Measurements from ENCODE around the gene USP54. TPM values are rescaled to one million over a fixed set of nuclear protein-coding genes. Genes with fewer than 3 reads are reported as not detected.

The USP54 gene
- total and polyA plus RNA-seq, 2 of the 13 experiments (the other 11 are each of a cell fraction or from before 2014, with no cell fraction given): 18.1 to 25.0 TPM

DNA sequence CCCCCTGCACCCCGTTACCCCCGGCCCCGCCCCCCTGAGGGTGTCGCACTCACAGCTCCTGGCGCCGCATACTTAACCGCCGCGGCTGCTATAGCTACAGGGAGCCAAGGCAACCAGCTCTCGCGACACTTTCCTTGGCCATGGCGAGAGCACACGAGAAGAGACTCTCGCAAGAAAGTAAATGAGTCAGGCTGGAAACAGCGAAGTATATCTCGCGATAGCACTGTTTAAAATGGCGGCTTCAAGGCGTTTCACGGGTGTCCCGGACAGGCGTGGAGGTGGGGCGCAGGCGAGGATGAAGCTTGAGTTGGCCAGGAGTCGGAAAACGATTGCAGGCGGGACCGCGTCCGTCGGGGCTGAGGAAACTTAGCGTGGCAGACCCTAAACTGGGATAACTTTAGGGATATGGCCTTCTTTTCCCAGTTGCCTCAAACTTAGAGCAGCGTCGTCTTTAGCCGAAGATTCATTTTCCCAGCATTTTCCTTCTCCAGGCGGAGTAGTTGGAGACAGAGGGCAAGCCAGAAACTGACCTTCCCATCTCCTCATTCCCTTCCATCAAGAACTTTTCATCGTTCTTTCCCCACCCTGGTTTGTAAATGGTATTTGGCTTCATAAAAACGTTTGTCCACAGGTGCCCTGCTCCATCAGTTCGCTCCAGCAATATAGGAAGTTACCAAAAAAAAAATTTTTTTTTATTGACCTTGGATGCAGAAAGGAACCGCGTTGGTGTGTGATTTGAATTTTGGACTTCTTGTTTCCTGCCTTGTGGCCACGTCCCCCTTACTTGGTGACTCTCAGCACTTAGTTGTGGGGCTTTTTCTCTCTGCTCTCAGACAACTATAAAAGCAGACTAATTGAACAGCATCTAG lies 35.0 kb upstream of the USP54 start (continued):
- TF ChIP-seq YEATS4 (CRISPR knock-in tag; IDR thresholded peaks at IDR 0.05; ENCODE audit: borderline replicate concordance) (no peak), SNAI1 (CRISPR knock-in tag; IDR thresholded peaks at IDR 0.05; ENCODE audit: borderline replicate concordance) (0 out of 2 replicates have a peak, but pooled peaks have one; percentile 5), ZNF101 (CRISPR knock-in tag; IDR thresholded peaks at IDR 0.05; ENCODE audit: borderline replicate concordance, low read depth) (no peak), HOXA3 (CRISPR knock-in tag; IDR thresholded peaks at IDR 0.05) (peak; percentile 95), ZNF274 (CRISPR knock-in tag; IDR thresholded peaks at IDR 0.05) (peak; percentile 76; the same call in 1 of the 2 replicates), SRSF1 (optimal IDR thresholded peaks at IDR 0.05; ENCODE audit: low read depth, low read length) (peak; percentile 54), TAF15 (IDR thresholded peaks at IDR 0.05; ENCODE audit: low read depth, low read length, poor library complexity, severe bottlenecking) (no peak), KDM3A (CRISPR knock-in tag; IDR thresholded peaks at IDR 0.05; ENCODE audit: low read depth) (no peak), SPEN (CRISPR knock-in tag; IDR thresholded peaks at IDR 0.05; ENCODE audit: low read depth) (peak; percentile 78), HMGXB4 (CRISPR knock-in tag; IDR thresholded peaks at IDR 0.05; ENCODE audit: borderline replicate concordance in 1 of 2, low read depth in 1 of 2) (peak in 1 of 2 experiments; percentile 40; a peak in 2 of 4 replicates), ZNF335 (CRISPR knock-in tag; IDR thresholded peaks at IDR 0.05) (no peak), LBX2 (CRISPR knock-in tag; IDR thresholded peaks at IDR 0.05; ENCODE audit: borderline replicate concordance) (no peak), ZNF772 (CRISPR knock-in tag; IDR thresholded peaks at IDR 0.05) (0 out of 2 replicates have a peak, but pooled peaks have one; percentile 16), SP5 (CRISPR knock-in tag; IDR thresholded peaks at IDR 0.05; ENCODE audit: borderline replicate concordance, low read depth) (no peak), CBX5 (CRISPR knock-in tag; IDR thresholded peaks at IDR 0.05; ENCODE audit: borderline replicate concordance) (peak; percentile 61; the same call in 1 of the 2 replicates), ZBED4 (CRISPR knock-in tag; IDR thresholded peaks at IDR 0.05; ENCODE audit: borderline replicate concordance) (no peak), HMG20B (CRISPR knock-in tag; conservative IDR thresholded peaks at IDR 0.05) (no peak), ZNF564 (CRISPR knock-in tag; IDR thresholded peaks at IDR 0.05) (peak; percentile 41; the same call in 1 of the 2 replicates)
